OCI-LY7 (cell line): ENCODE measurements around the gene ARID5B.

ENCODE experiments used
- EZH2phosphoT487 ChIP-seq: fragments of 200-600 bp; sonication (generic); IDR thresholded peaks from 2 replicates; pipeline ENCODE4 v1.6.1; 2018; ENCODE audit warnings: low read depth, borderline replicate concordance, mild to moderate bottlenecking, mixed run types, antibody characterized with exemption, low read length, moderate library complexity, mixed read lengths
- TF ChIP-seq, protein P1 (sequence below): fragments of 200-600 bp; sonication (generic); conservative IDR thresholded peaks from 2 replicates; pipeline ENCODE4 v1.5.1; 2014; ENCODE audit warnings: mild to moderate bottlenecking, antibody characterized with exemption, low read length, moderate library complexity, mixed read lengths

DNA sequence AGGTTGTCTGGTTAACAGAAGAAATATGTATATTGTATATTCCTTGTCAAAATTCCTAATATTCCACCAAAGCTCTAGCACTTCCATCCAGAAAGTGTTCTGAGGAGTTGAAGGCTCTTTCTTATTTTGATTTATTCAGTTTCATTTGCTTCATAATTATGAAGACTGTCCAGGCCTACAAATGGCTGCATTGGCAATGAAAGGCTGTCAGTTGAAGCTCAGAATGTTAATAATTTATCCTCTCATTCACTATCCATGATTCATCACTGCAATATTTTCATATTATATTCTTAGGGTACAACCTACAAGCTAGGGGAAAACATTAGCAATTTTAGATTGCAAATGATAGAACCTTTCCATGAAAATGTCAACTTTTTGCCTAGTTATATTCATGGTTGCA, 57.3 kb downstream of the ARID5B start:
- TF ChIP-seq, protein P1, sequence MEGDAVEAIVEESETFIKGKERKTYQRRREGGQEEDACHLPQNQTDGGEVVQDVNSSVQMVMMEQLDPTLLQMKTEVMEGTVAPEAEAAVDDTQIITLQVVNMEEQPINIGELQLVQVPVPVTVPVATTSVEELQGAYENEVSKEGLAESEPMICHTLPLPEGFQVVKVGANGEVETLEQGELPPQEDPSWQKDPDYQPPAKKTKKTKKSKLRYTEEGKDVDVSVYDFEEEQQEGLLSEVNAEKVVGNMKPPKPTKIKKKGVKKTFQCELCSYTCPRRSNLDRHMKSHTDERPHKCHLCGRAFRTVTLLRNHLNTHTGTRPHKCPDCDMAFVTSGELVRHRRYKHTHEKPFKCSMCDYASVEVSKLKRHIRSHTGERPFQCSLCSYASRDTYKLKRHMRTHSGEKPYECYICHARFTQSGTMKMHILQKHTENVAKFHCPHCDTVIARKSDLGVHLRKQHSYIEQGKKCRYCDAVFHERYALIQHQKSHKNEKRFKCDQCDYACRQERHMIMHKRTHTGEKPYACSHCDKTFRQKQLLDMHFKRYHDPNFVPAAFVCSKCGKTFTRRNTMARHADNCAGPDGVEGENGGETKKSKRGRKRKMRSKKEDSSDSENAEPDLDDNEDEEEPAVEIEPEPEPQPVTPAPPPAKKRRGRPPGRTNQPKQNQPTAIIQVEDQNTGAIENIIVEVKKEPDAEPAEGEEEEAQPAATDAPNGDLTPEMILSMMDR, result no peak
- no peak for TF ChIP-seq EZH2phosphoT487
